Trophoblast cell (in vitro differentiated cells and primary cell): ENCODE measurements around the gene ABCA13.

ENCODE experiments used
- DNase-seq, 2 donors: peaks; one replicate each; pipeline ENCODE4 v3.0.0-alpha.2; 2016
- H2AFZ ChIP-seq: 2 replicates; pipeline ENCODE4 v1.6.1; 2013; ENCODE audit warnings: low read length, moderate library complexity, mild to moderate bottlenecking; ENCODE audit not compliant: insufficient read depth, poor library complexity
- H2AK5ac ChIP-seq: 2 replicates; pipeline ENCODE4 v1.6.1; 2013; ENCODE audit warnings: mild to moderate bottlenecking, low read length
- H2BK120ac ChIP-seq: 2 replicates; pipeline ENCODE4 v1.6.1; 2013; ENCODE audit warnings: low read length, mild to moderate bottlenecking, moderate library complexity; ENCODE audit not compliant: insufficient read depth, poor library complexity
- H2BK12ac ChIP-seq: 2 replicates; pipeline ENCODE4 v1.6.1; 2013; ENCODE audit warnings: mild to moderate bottlenecking, low read length, moderate library complexity
- H2BK5ac ChIP-seq: 2 replicates; pipeline ENCODE4 v1.6.1; 2013; ENCODE audit warnings: low read length, low read depth, moderate library complexity, mild to moderate bottlenecking; ENCODE audit not compliant: poor library complexity
- H3K14ac ChIP-seq: 2 replicates; pipeline ENCODE4 v1.6.1; 2013; ENCODE audit warnings: mild to moderate bottlenecking, low read length
- H3K18ac ChIP-seq: 2 replicates; pipeline ENCODE4 v1.6.1; 2013; ENCODE audit warnings: mild to moderate bottlenecking, low read length
- H3K23ac ChIP-seq: 2 replicates; pipeline ENCODE4 v1.6.1; 2013; ENCODE audit warnings: low read length
- H3K27ac ChIP-seq: 2 replicates; pipeline ENCODE4 v1.5.1; 2013; ENCODE audit warnings: low read depth, mild to moderate bottlenecking, inconsistent platforms, low read length, moderate library complexity
- H3K27me3 ChIP-seq: 2 replicates; pipeline ENCODE4 v1.6.1; 2013; ENCODE audit warnings: inconsistent platforms, mild to moderate bottlenecking, low read length, moderate library complexity; ENCODE audit not compliant: insufficient read depth
- H3K36me3 ChIP-seq, 2 experiments: 1 replicate in 1 of 2; 2 replicates in 1 of 2; pipeline ENCODE4 v1.6.1; 2013; ENCODE audit warnings: low read length in 2 of 2, mild to moderate bottlenecking in 2 of 2, moderate library complexity in 1 of 2; ENCODE audit not compliant: insufficient read depth in 2 of 2, control insufficient read depth in 1 of 2
- H3K4ac ChIP-seq: 2 replicates; pipeline ENCODE4 v1.6.1; 2013; ENCODE audit warnings: low read depth, mild to moderate bottlenecking, low read length, moderate library complexity
- H3K4me1 ChIP-seq, 2 experiments: 1 replicate in 1 of 2; 2 replicates in 1 of 2; pipeline ENCODE4 v1.6.1; 2013; ENCODE audit warnings: low read length in 2 of 2, mild to moderate bottlenecking in 2 of 2, moderate library complexity in 1 of 2; ENCODE audit not compliant: insufficient read depth in 2 of 2, control insufficient read depth in 1 of 2
- H3K4me2 ChIP-seq: 2 replicates; pipeline ENCODE4 v1.6.1; 2013; ENCODE audit warnings: inconsistent platforms, mild to moderate bottlenecking, low read length, moderate library complexity
- H3K4me3 ChIP-seq: 2 replicates; pipeline ENCODE4 v1.5.1; 2013; ENCODE audit warnings: mild to moderate bottlenecking, low read depth, low read length, inconsistent platforms
- H3K79me1 ChIP-seq: one replicate; pipeline ENCODE4 v1.6.1; 2013; ENCODE audit warnings: low read length
- H3K79me2 ChIP-seq: 2 replicates; pipeline ENCODE4 v1.6.1; 2013; ENCODE audit warnings: low read length, mild to moderate bottlenecking; ENCODE audit not compliant: control insufficient read depth, insufficient read depth, poor library complexity
- H3K9ac ChIP-seq: 2 replicates; pipeline ENCODE4 v1.6.1; 2013; ENCODE audit warnings: mild to moderate bottlenecking, low read length
- H3K9me3 ChIP-seq: 2 replicates; pipeline ENCODE4 v1.6.1; 2013; ENCODE audit warnings: low read depth, mild to moderate bottlenecking, control low read depth, inconsistent platforms, low read length; ENCODE audit not compliant: insufficient read depth
- H4K12ac ChIP-seq: 2 replicates; pipeline ENCODE4 v1.6.1; 2013; ENCODE audit warnings: low read depth, mild to moderate bottlenecking, low read length, moderate library complexity
- H4K8ac ChIP-seq: 2 replicates; pipeline ENCODE4 v1.6.1; 2013; ENCODE audit warnings: low read depth, mild to moderate bottlenecking, low read length, moderate library complexity
- H4K91ac ChIP-seq: one replicate; pipeline ENCODE4 v1.6.1; 2013; ENCODE audit warnings: low read depth, mild to moderate bottlenecking, low read length, moderate library complexity
- WGBS: extraction: QIAGEN DNeasy Blood & Tissue Kit; methylation state at CpG from one replicate; pipeline ENCODE4 v1.1.7; 2013; ENCODE audit warnings: missing lambda C conversion rate; ENCODE audit not compliant: insufficient read length, insufficient coverage; ENCODE audit errors: extremely low coverage; 5-methylcytosine and 5-hydroxymethylcytosine counted together

The ABCA13 gene

DNA sequence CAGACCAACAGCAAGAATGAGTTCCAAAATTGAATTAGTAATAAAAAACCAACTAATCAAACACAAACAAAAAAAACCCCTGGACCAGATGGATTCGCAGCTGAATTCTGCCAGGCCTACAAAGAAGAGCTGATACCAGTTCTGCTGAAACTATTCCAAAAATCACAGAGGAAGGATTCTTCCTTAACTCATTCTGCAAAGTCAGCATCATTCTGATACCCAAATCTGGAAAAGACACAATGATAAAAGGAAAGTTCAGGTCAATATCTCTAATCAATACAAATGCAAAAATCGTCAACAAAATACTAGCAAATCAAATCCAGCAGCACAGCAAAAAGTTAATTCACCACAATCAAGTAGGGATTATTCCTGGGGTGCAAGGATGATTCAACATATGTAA is 6.1 kb upstream of the ABCA13 start:
- H4K12ac ChIP-seq: no peak overlapping the region
- WGBS: no CpG with 5 or more reads among the region's 2 CpGs

DNA sequence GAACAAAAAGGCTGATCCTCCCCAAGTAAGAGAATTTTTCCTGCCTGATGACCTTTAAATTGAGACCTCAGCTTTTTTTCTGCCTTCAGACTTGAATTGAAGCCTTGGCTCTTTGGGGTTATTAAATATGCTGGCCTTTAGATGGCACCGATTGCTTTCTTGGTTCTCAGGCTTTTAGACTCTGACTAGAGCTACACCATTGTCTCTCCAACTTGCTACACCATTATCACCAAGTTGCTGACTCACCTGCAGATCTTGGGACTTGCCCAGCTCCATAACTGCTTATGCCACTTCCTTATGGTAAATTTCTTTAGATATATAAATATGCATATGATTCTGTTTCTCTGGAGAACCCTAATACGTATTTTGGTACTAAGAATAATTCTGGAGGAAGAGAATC is 3.1 kb upstream of the ABCA13 start:
- Histone ChIP-seq H3K4me3 (no peak overlapping the region), H3K4me2 (no peak overlapping the region), H3K9ac (no peak overlapping the region), H3K27ac (no peak overlapping the region), H3K4ac (no peak overlapping the region), H4K8ac (no peak overlapping the region), H2AK5ac (no peak overlapping the region), H3K9me3 (no peaks in the 10 kb centered on the region), H3K79me2 (no peaks in the 10 kb centered on the region), H3K27me3 (no peaks in the 10 kb centered on the region), H2BK12ac (no peak overlapping the region), H3K18ac (no peak overlapping the region), H4K91ac (no peak overlapping the region), H3K14ac (no peak overlapping the region), H2BK5ac (no peak overlapping the region), H4K12ac (no peak overlapping the region), H3K4me1 (no peaks in the 10 kb centered on the region), H3K36me3 (no peaks in the 10 kb centered on the region), H3K79me1 (no peaks in the 10 kb centered on the region), H3K23ac (no peak overlapping the region), H2BK120ac (no peak overlapping the region), H2AFZ (no peak overlapping the region)
- WGBS: no CpG with 5 or more reads among the region's 2 CpGs
- DNase-seq: no peak

More for the DNA sequence above, 6.1 kb upstream of the ABCA13 start:
- DNase-seq: no peak
- H3K18ac ChIP-seq: no peak overlapping the region
- H3K14ac ChIP-seq: no peak overlapping the region
- H3K23ac ChIP-seq: no peak overlapping the region
- no peak overlapping the region for H3K4me3 ChIP-seq
- H3K9me3 ChIP-seq: no peaks in the 10 kb centered on the region
- no peaks in the 10 kb centered on the region for H3K79me1 ChIP-seq
- H3K4me2 ChIP-seq: no peak overlapping the region
- H4K91ac ChIP-seq: no peak overlapping the region
- no peak overlapping the region for H4K8ac ChIP-seq
- H2BK12ac ChIP-seq: no peak overlapping the region
- no peaks in the 10 kb centered on the region for H3K4me1 ChIP-seq
- no peak overlapping the region for H2BK5ac ChIP-seq
- no peak overlapping the region for H3K27ac ChIP-seq
- no peak overlapping the region for H3K9ac ChIP-seq
- no peaks in the 10 kb centered on the region for H3K79me2 ChIP-seq
- H2AK5ac ChIP-seq: no peak overlapping the region
- no peak overlapping the region for H2AFZ ChIP-seq
- H3K36me3 ChIP-seq: no peaks in the 10 kb centered on the region
- H3K27me3 ChIP-seq: no peaks in the 10 kb centered on the region
- no peak overlapping the region for H3K4ac ChIP-seq
- H2BK120ac ChIP-seq: no peak overlapping the region

DNA sequence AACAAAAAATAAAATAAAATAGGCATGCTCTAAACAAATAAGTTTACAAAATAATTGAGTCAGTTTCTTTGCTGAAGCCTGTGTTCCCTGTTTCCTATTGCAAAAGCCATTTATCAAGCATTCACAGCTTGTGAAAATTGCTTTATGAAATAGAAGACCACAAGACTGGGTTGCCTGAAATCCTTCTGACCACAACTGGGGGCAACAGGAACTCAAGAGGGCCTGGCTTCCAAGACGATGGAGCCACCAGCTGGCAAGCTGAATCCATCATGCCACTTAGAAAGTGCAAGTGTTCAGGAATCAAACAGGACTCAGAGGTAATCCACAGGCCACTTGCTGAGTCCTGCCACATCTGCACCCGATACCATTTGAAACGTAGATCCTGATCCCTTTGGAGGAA is 752 bp upstream of the ABCA13 start:
- no peak for DNase-seq
- Histone ChIP-seq H3K4me2 (no peak overlapping the region), H3K4ac (no peak overlapping the region), H2BK12ac (no peak overlapping the region), H4K91ac (no peak overlapping the region), H4K12ac (no peak overlapping the region), H3K9me3 (no peaks in the 10 kb centered on the region), H4K8ac (no peak overlapping the region), H3K14ac (no peak overlapping the region), H3K4me1 (no peaks in the 10 kb centered on the region), H3K36me3 (no peaks in the 10 kb centered on the region), H3K27me3 (no peaks in the 10 kb centered on the region), H3K27ac (no peak overlapping the region), H3K23ac (no peak overlapping the region), H2BK5ac (no peak overlapping the region), H2AK5ac (no peak overlapping the region), H3K18ac (no peak overlapping the region), H3K4me3 (no peak overlapping the region), H2AFZ (no peak overlapping the region), H3K9ac (no peak overlapping the region), H2BK120ac (no peak overlapping the region), H3K79me1 (no peaks in the 10 kb centered on the region), H3K79me2 (no peaks in the 10 kb centered on the region)
- WGBS: no CpG with 5 or more reads among the region's 3 CpGs

DNA sequence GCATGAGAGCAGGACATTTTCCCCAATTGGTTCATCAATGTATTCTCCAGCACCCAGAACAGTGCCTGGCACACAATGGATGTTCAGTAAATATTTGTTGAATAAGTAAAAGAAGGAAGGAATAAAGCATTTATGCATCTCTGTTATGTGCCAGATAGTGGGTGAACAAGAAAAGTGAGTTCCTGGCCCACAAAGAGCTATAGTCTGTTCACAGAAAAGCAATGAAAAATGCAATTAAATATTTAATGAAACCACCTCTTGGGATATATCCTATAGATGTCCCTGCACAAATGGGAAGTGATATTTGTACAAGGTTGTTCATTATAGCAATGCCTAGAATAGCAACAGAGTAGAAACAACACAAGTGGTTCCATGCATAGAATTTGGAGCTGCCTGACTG is 2.1 kb downstream of the ABCA13 start:
- no peak for DNase-seq
- Histone ChIP-seq H4K8ac (no peak overlapping the region), H3K4me2 (no peak overlapping the region)

More for the DNA sequence above, 2.1 kb downstream of the ABCA13 start:
- Histone ChIP-seq H2BK120ac (no peak overlapping the region), H4K12ac (no peak overlapping the region), H3K23ac (no peak overlapping the region), H3K79me1 (no peaks in the 10 kb centered on the region), H3K27ac (no peak overlapping the region), H2AFZ (no peak overlapping the region), H3K14ac (no peak overlapping the region), H3K9me3 (no peaks in the 10 kb centered on the region), H2BK5ac (no peak overlapping the region), H3K79me2 (no peaks in the 10 kb centered on the region), H3K9ac (no peak overlapping the region), H3K27me3 (no peaks in the 10 kb centered on the region), H2BK12ac (no peak overlapping the region), H3K4ac (no peak overlapping the region), H3K4me1 (no peaks in the 10 kb centered on the region), H4K91ac (no peak overlapping the region), H2AK5ac (no peak overlapping the region), H3K4me3 (no peak overlapping the region), H3K36me3 (no peaks in the 10 kb centered on the region), H3K18ac (no peak overlapping the region)
